Measurements from ENCODE around the gene TMEM176A.

The TMEM176A gene

GRCh38 chr7:150829426-150829825 lies 28.9 kb downstream of the TMEM176A start:
- H3K27ac ChIP-seq (ENCODE audit: insufficient read depth, low read length, poor library complexity, severe bottlenecking), result no peak overlapping the region
- DNase-seq, result no peak
- H3K4me3 ChIP-seq (ENCODE audit: insufficient read depth, low read depth, low read length, poor library complexity, severe bottlenecking), result no peak overlapping the region
- no peaks in the 10 kb centered on the region for H3K36me3 ChIP-seq (ENCODE audit: control insufficient read depth, insufficient read depth, low read length)
- H3K27me3 ChIP-seq (replicated peaks; ENCODE audit: control insufficient read depth, insufficient read depth, low read length, poor library complexity, severe bottlenecking), result peaks cover 6% of the 10 kb centered on the region
- no peaks in the 10 kb centered on the region for H3K4me1 ChIP-seq (ENCODE audit: control insufficient read depth, insufficient read depth, low read length, poor library complexity, severe bottlenecking)
- H3K9me3 ChIP-seq (ENCODE audit: control insufficient read depth, low read length), result no peaks in the 10 kb centered on the region

- Histone ChIP-seq H3K9me3 (ENCODE audit: control insufficient read depth, low read length) (no peaks in the 10 kb centered on the region), H3K4me1 (ENCODE audit: control insufficient read depth, insufficient read depth, low read length, poor library complexity, severe bottlenecking) (no peaks in the 10 kb centered on the region), H3K27me3 (replicated peaks; ENCODE audit: control insufficient read depth, insufficient read depth, low read length, poor library complexity, severe bottlenecking) (peaks cover 6% of the 10 kb centered on the region), H3K36me3 (ENCODE audit: control insufficient read depth, insufficient read depth, low read length) (no peaks in the 10 kb centered on the region), H3K4me3 (ENCODE audit: insufficient read depth, low read depth, low read length, poor library complexity, severe bottlenecking) (no peak overlapping the region), H3K27ac (ENCODE audit: insufficient read depth, low read length, poor library complexity, severe bottlenecking) (no peak overlapping the region)
- no peak for DNase-seq
These were observed 30.4 kb downstream of the TMEM176A start for GRCh38 chr7:150830937-150831336.

DNA sequence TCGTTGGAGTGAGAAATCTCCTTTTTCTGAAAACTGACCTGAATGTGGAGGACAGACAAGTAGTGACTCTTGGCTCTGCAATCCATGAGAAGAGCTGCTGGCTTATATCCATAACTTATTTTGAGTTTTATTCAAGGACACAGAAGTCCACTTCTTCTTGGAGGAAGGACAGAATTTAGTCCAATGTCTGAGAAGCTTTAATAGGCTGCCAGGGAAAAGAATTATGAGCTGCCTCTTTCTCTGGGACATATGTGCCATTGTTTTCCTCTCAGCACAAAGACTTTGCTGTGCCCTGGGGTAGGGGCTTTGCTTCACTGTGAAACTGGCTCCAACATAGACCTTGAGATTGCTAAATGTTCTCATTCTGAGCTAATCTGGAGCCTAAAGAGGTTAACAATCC lies 31.3 kb downstream of the TMEM176A start:
- H3K4me3 ChIP-seq (ENCODE audit: insufficient read depth, low read depth, low read length, poor library complexity, severe bottlenecking), result no peak overlapping the region
- DNase-seq, result no peak

GRCh38 chr7:150835019-150835418 lies 34.5 kb downstream of the TMEM176A start:
- DNase-seq, result no peak

More for the DNA sequence above, 31.3 kb downstream of the TMEM176A start:
- Histone ChIP-seq H3K36me3 (ENCODE audit: control insufficient read depth, insufficient read depth, low read length) (no peaks in the 10 kb centered on the region), H3K27me3 (replicated peaks; ENCODE audit: control insufficient read depth, insufficient read depth, low read length, poor library complexity, severe bottlenecking) (peaks cover 6% of the 10 kb centered on the region), H3K9me3 (ENCODE audit: control insufficient read depth, low read length) (no peaks in the 10 kb centered on the region), H3K4me1 (ENCODE audit: control insufficient read depth, insufficient read depth, low read length, poor library complexity, severe bottlenecking) (no peaks in the 10 kb centered on the region), H3K27ac (ENCODE audit: insufficient read depth, low read length, poor library complexity, severe bottlenecking) (no peak overlapping the region)

DNA sequence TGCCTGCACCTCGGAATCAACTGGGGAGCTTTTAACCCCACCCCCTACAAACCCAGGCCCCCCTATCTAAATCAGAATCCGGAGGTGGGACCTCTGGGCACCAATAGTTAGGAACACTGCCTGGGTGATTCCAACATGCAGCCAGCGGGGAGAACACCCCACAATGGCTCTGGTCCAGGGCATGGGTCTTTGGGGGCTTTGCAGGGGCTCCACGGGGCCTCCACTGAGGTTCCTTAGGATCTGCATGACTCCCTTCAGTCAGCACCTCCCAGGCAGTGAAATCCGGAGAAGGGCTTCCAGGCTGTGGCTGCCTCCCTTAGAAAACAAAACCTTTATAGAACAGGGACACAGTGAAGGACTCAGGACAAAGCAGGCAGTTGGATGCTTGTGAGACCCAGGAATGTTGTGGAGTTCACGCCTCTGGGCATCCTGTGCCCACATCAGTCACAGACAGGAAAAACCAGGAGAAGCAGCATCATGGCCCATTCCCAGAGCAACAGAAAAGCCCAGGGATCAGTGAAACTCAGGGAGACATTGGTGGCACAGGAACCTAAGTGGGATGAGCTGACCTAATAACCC lies 35.2 kb downstream of the TMEM176A start:
- no peak for DNase-seq
- Histone ChIP-seq H3K4me1 (ENCODE audit: control insufficient read depth, insufficient read depth, low read length, poor library complexity, severe bottlenecking) (no peaks in the 10 kb centered on the region), H3K9me3 (ENCODE audit: control insufficient read depth, low read length) (no peaks in the 10 kb centered on the region), H3K27ac (ENCODE audit: insufficient read depth, low read length, poor library complexity, severe bottlenecking) (no peak overlapping the region), H3K27me3 (replicated peaks; ENCODE audit: control insufficient read depth, insufficient read depth, low read length, poor library complexity, severe bottlenecking) (peaks cover 6% of the 10 kb centered on the region), H3K36me3 (ENCODE audit: control insufficient read depth, insufficient read depth, low read length) (no peaks in the 10 kb centered on the region), H3K4me3 (ENCODE audit: insufficient read depth, low read depth, low read length, poor library complexity, severe bottlenecking) (no peak overlapping the region)

More at GRCh38 chr7:150835019-150835418, 34.5 kb downstream of the TMEM176A start:
- Histone ChIP-seq H3K27me3 (replicated peaks; ENCODE audit: control insufficient read depth, insufficient read depth, low read length, poor library complexity, severe bottlenecking) (peaks cover 6% of the 10 kb centered on the region), H3K36me3 (ENCODE audit: control insufficient read depth, insufficient read depth, low read length) (no peaks in the 10 kb centered on the region), H3K4me3 (ENCODE audit: insufficient read depth, low read depth, low read length, poor library complexity, severe bottlenecking) (no peak overlapping the region), H3K27ac (ENCODE audit: insufficient read depth, low read length, poor library complexity, severe bottlenecking) (no peak overlapping the region), H3K4me1 (ENCODE audit: control insufficient read depth, insufficient read depth, low read length, poor library complexity, severe bottlenecking) (no peaks in the 10 kb centered on the region), H3K9me3 (ENCODE audit: control insufficient read depth, low read length) (no peaks in the 10 kb centered on the region)

- Histone ChIP-seq H3K4me3 (ENCODE audit: insufficient read depth, low read depth, low read length, poor library complexity, severe bottlenecking) (no peak overlapping the region), H3K36me3 (ENCODE audit: control insufficient read depth, insufficient read depth, low read length) (no peaks in the 10 kb centered on the region), H3K4me1 (ENCODE audit: control insufficient read depth, insufficient read depth, low read length, poor library complexity, severe bottlenecking) (no peaks in the 10 kb centered on the region), H3K27me3 (replicated peaks; ENCODE audit: control insufficient read depth, insufficient read depth, low read length, poor library complexity, severe bottlenecking) (no peaks in the 10 kb centered on the region), H3K9me3 (ENCODE audit: control insufficient read depth, low read length) (no peaks in the 10 kb centered on the region), H3K27ac (ENCODE audit: insufficient read depth, low read length, poor library complexity, severe bottlenecking) (no peak overlapping the region)
- DNase-seq, result no peak
These were observed 38.5 kb downstream of the TMEM176A start for GRCh38 chr7:150838965-150839650.

DNA sequence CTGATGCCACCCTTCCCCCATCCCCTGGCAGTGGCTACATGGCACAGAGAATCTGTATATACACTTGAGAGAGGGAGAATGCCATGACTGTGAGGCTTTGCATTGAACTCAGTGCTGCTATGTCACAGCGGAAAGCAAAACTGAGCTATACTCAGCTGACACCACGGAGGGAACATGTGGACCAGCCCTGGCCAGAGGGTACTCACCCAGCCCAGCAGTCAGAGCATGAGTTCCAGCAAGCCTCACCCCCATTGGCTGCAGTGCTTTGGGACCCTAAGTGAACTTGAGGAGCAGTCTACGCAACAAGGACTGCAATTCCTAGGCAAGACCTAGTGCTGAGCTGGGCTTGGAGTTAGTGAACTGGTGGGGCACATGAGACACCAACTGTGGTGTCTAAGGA lies 41.4 kb downstream of the TMEM176A start:
- DNase-seq, result no peak
- Histone ChIP-seq H3K4me3 (ENCODE audit: insufficient read depth, low read depth, low read length, poor library complexity, severe bottlenecking) (no peak overlapping the region), H3K27me3 (replicated peaks; ENCODE audit: control insufficient read depth, insufficient read depth, low read length, poor library complexity, severe bottlenecking) (no peaks in the 10 kb centered on the region), H3K9me3 (ENCODE audit: control insufficient read depth, low read length) (no peaks in the 10 kb centered on the region), H3K4me1 (ENCODE audit: control insufficient read depth, insufficient read depth, low read length, poor library complexity, severe bottlenecking) (no peaks in the 10 kb centered on the region), H3K27ac (ENCODE audit: insufficient read depth, low read length, poor library complexity, severe bottlenecking) (no peak overlapping the region), H3K36me3 (ENCODE audit: control insufficient read depth, insufficient read depth, low read length) (no peaks in the 10 kb centered on the region)

- Histone ChIP-seq H3K36me3 (ENCODE audit: control insufficient read depth, insufficient read depth, low read length) (no peaks in the 10 kb centered on the region), H3K9me3 (ENCODE audit: control insufficient read depth, low read length) (no peaks in the 10 kb centered on the region), H3K27me3 (replicated peaks; ENCODE audit: control insufficient read depth, insufficient read depth, low read length, poor library complexity, severe bottlenecking) (no peaks in the 10 kb centered on the region), H3K27ac (ENCODE audit: insufficient read depth, low read length, poor library complexity, severe bottlenecking) (no peak overlapping the region), H3K4me3 (ENCODE audit: insufficient read depth, low read depth, low read length, poor library complexity, severe bottlenecking) (no peak overlapping the region), H3K4me1 (ENCODE audit: control insufficient read depth, insufficient read depth, low read length, poor library complexity, severe bottlenecking) (no peaks in the 10 kb centered on the region)
- DNase-seq, result no peak
These were observed 42.1 kb downstream of the TMEM176A start for GRCh38 chr7:150842716-150843115.

GRCh38 chr7:150845421-150845861 lies 44.9 kb downstream of the TMEM176A start:
- H3K36me3 ChIP-seq (ENCODE audit: control insufficient read depth, insufficient read depth, low read length), result no peaks in the 10 kb centered on the region
- H3K27ac ChIP-seq (ENCODE audit: insufficient read depth, low read length, poor library complexity, severe bottlenecking), result no peak overlapping the region
- H3K9me3 ChIP-seq (ENCODE audit: control insufficient read depth, low read length), result no peaks in the 10 kb centered on the region
- no peak for DNase-seq
- H3K4me3 ChIP-seq (ENCODE audit: insufficient read depth, low read depth, low read length, poor library complexity, severe bottlenecking), result no peak overlapping the region
- H3K27me3 ChIP-seq (replicated peaks; ENCODE audit: control insufficient read depth, insufficient read depth, low read length, poor library complexity, severe bottlenecking), result no peaks in the 10 kb centered on the region
- no peaks in the 10 kb centered on the region for H3K4me1 ChIP-seq (ENCODE audit: control insufficient read depth, insufficient read depth, low read length, poor library complexity, severe bottlenecking)

DNA sequence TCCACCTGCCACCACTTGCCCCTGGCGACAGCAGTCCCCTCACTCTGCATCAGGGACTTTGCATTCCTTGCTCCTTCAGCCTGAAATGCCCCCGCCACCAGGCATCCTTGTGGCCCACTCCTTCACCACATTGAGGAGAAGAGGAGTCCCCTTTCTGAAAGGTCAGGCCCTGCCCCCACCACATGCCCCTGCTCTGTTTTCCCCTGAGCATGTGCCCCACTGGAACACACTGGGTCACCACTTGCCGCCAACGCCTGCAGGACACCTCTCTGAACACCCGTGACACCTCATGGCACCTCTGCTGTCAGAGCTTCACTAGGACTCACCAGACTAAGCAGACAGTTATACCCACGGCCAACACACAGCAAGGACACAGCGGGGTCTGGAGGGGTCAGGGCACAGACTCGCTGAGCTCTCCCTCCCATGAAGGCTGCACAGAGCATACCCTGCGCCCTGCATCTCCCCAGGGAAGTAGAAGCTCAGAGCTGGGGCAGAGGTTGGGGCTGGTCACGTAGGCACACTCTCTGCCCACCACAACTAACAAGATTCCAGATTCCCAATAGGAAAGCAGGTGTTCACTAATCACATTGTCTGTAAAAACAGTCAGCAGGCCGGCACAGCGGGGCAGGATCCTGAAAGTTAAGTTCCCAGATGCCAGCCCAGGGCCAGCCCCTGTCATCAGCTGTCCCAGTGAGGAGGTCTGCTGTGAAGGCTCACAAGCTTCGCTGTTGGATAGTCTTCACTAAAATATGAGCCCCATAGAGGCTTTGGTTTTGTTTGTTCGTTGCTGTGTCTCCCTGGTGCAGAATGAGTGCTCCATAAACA lies 45.9 kb downstream of the TMEM176A start:
- no peaks in the 10 kb centered on the region for H3K4me1 ChIP-seq (ENCODE audit: control insufficient read depth, insufficient read depth, low read length, poor library complexity, severe bottlenecking)

More for the DNA sequence above, 45.9 kb downstream of the TMEM176A start:
- Histone ChIP-seq H3K27ac (ENCODE audit: insufficient read depth, low read length, poor library complexity, severe bottlenecking) (no peak overlapping the region), H3K4me3 (ENCODE audit: insufficient read depth, low read depth, low read length, poor library complexity, severe bottlenecking) (no peak overlapping the region), H3K9me3 (ENCODE audit: control insufficient read depth, low read length) (no peaks in the 10 kb centered on the region), H3K36me3 (ENCODE audit: control insufficient read depth, insufficient read depth, low read length) (no peaks in the 10 kb centered on the region), H3K27me3 (replicated peaks; ENCODE audit: control insufficient read depth, insufficient read depth, low read length, poor library complexity, severe bottlenecking) (no peaks in the 10 kb centered on the region)
- DNase-seq, result no peak
